HUES64 (cell line): Measurements from ENCODE around the gene SUFU.
A peak's percentile ranks its signal among the peaks of the same experiment; 100 is the strongest.

ENCODE experiments used
- H3K27ac ChIP-seq: 2 replicates; pipeline ENCODE4 v1.7.0; 2013; ENCODE audit warnings: low read depth, low read length, inconsistent platforms
- H3K27me3 ChIP-seq: 2 replicates; pipeline ENCODE4 v1.6.1; 2013; ENCODE audit warnings: mild to moderate bottlenecking, low read length; ENCODE audit not compliant: insufficient read depth
- H3K36me3 ChIP-seq: 2 replicates; pipeline ENCODE4 v1.6.1; 2013; ENCODE audit warnings: mild to moderate bottlenecking, low read length; ENCODE audit not compliant: insufficient read depth
- H3K4me1 ChIP-seq: 2 replicates; pipeline ENCODE4 v1.6.1; 2013; ENCODE audit warnings: mild to moderate bottlenecking, low read length, moderate library complexity; ENCODE audit not compliant: insufficient read depth
- H3K4me3 ChIP-seq: 2 replicates; pipeline ENCODE4 v1.5.1; 2013; ENCODE audit warnings: mild to moderate bottlenecking, low read length, moderate library complexity
- H3K9ac ChIP-seq: 2 replicates; pipeline ENCODE4 v1.6.1; 2013; ENCODE audit warnings: mild to moderate bottlenecking, low read depth, low read length
- H3K9me3 ChIP-seq: 2 replicates; pipeline ENCODE4 v1.6.1; 2013; ENCODE audit warnings: low read depth, low read length; ENCODE audit not compliant: insufficient read depth
- WGBS: fragments of 150-250, 120-280 bp; methylation state at CpG from one replicate; pipeline ENCODE4 v1.1.7; 2013; ENCODE audit warnings: missing lambda C conversion rate; 5-methylcytosine and 5-hydroxymethylcytosine counted together

SUFU gene

DNA sequence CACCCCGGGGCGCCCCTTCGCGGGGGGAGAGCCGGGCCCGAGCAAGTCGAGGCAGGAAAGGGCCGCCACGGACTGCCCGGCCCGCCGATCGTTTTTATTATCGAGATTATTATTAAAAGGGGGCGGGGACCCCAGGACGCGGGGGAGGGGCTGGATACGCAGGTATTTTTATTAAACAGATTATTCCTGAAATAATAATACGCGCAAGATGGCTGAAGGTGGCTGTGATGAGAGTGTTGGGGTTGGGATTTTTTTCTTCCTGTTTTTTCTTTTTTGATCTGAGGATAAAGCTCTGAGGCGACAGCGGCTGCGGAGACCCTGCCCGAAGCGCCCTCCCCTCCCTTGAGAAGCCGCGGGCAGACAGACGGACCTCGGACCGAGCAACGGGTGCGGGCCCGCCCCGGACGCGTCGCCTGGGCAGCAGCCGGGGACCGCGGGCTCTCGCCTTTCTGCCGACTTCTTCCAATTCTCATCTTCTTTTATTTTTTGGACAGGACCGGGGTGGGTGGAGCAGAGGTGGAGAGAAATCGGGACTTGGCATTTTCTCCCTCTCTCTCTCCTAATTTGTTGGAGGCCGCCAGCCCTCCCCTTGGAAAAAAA is 139.1 kb downstream of the SUFU start:
- peak overlapping the region; percentile 98 for H3K27ac ChIP-seq
- peaks cover 14% of the 10 kb centered on the region; the same call in 1 of the 2 replicates for H3K4me1 ChIP-seq
- no peaks in the 10 kb centered on the region for H3K27me3 ChIP-seq
- under 1% methylated on average over 41 of the region's 45 CpGs for WGBS
- H3K4me3 ChIP-seq = peak overlapping the region; percentile 67
- no peaks in the 10 kb centered on the region for H3K9me3 ChIP-seq
- peak overlapping the region; percentile 85 for H3K9ac ChIP-seq
- peaks cover 1% of the 10 kb centered on the region; the same call in 1 of the 2 replicates for H3K36me3 ChIP-seq

DNA sequence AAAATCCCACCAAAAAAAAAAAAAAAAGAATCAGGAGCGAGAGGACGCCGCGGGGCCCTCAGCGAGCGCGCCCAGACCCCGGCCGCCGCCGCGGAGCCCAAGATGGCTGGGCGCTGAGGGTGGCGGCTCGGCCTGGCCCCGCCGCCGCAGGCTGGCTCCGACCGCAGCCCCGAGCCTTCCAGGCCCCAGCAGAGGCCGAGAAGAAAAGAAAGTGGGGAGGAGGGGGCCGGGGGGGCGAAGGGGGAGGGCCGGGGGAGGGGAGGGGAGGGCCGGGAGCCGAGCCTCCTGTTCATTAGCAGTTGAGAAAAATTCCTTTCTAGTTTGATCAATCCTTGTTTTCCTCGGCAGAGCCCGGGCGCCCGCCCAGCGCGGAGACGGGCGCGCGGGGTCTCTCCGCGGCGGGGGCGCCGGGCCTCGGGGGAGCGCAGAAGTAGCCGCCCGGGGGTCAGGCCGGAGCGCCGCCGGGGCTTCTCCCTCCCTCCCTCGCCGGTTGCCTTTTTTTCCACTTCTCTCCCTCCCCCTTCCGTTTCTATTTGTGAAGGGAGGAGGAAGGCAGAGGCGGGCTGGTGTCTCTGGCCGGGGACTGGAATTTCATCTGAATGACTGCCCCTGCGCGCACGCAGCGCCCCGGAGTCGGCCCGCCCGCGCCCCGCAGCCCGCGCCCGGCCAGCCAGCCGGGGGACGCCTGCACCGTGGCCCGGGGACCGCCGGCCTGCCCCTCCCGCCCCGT is 139.7 kb downstream of the SUFU start:
- Histone ChIP-seq H3K4me3 (peak overlapping the region; percentile 67), H3K4me1 (peaks cover 20% of the 10 kb centered on the region), H3K27me3 (no peaks in the 10 kb centered on the region), H3K9me3 (no peaks in the 10 kb centered on the region), H3K27ac (peak overlapping the region; percentile 98), H3K36me3 (peaks cover 3% of the 10 kb centered on the region; the same call in 1 of the 2 replicates), H3K9ac (peak overlapping the region; percentile 85)
- WGBS = under 1% methylated on average over 66 of the region's 76 CpGs

- under 1% methylated on average over 80 of the region's 80 CpGs for WGBS
- H3K27ac ChIP-seq = peak within 1 kb of the TSS; percentile 98
- H3K4me3 ChIP-seq = peak within 1 kb of the TSS; percentile 67
- H3K27me3 ChIP-seq = no peaks in the 10 kb centered on the region
- peaks cover 26% of the 10 kb centered on the region for H3K4me1 ChIP-seq
- peak within 1 kb of the TSS; percentile 85 for H3K9ac ChIP-seq
- H3K9me3 ChIP-seq = no peaks in the 10 kb centered on the region
- H3K36me3 ChIP-seq = peaks cover 3% of the 10 kb centered on the region; the same call in 1 of the 2 replicates
These were observed 140.4 kb downstream of the SUFU start, which contains the start of gene TRIM8 for GRCh38 chr10:102644066-102644645. TSS of gene TRIM8 (plus strand) at chr10:102644479. CDS start at chr10:102644618, 139 bp downstream.

DNA sequence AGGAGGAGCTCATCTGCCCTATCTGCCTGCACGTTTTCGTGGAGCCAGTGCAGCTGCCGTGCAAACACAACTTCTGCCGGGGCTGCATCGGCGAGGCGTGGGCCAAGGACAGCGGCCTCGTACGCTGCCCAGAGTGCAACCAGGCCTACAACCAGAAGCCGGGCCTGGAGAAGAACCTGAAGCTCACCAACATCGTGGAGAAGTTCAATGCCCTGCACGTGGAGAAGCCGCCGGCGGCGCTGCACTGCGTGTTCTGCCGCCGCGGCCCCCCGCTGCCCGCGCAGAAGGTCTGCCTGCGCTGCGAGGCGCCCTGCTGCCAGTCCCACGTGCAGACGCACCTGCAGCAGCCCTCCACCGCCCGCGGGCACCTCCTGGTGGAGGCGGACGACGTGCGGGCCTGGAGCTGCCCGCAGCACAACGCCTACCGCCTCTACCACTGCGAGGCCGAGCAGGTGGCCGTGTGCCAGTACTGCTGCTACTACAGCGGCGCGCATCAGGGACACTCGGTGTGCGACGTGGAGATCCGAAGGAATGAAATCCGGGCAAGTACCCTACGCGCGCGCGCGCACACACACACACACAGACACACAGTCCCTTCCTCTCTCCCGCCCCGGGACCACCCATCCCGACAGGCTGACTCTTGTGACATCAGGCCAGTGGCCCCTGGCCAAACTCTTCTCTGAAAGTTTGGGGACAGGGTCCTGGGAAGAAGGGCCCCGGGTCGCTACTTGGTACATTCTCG is 141.0 kb downstream of the SUFU start:
- under 1% methylated on average over 62 of the region's 62 CpGs for WGBS
- peaks cover 31% of the 10 kb centered on the region for H3K4me1 ChIP-seq

DNA sequence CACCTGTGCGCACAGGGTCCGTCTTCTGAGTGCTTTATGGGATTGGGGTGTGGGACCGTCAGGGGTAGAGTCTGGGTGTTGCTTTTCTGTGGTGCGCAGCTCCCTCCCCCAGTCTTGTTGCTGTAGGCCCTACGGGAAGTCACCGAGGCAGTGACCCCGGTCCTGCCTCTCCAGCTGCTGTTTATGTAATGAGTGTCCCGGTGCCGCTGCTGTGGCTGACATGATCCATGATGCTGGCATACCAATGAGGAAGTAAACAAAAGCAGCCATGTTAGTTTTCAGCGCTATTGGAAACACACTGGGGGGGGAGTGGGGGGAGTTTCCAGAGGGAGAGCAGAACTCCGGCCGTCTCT is 141.6 kb downstream of the SUFU start:
- Histone ChIP-seq H3K27ac (peak overlapping the region; percentile 51; the same call in 1 of the 2 replicates), H3K9me3 (no peaks in the 10 kb centered on the region), H3K9ac (peak overlapping the region; percentile 51), H3K4me3 (peak overlapping the region; percentile 67), H3K36me3 (peaks cover 3% of the 10 kb centered on the region; the same call in 1 of the 2 replicates), H3K27me3 (no peaks in the 10 kb centered on the region), H3K4me1 (peaks cover 36% of the 10 kb centered on the region)
- WGBS = under 1% methylated on average over 12 of the region's 12 CpGs

More for the DNA sequence above, 141.0 kb downstream of the SUFU start:
- Histone ChIP-seq H3K27ac (peak overlapping the region; percentile 47; the same call in 1 of the 2 replicates), H3K27me3 (no peaks in the 10 kb centered on the region), H3K9ac (peak overlapping the region; percentile 51), H3K36me3 (peaks cover 3% of the 10 kb centered on the region; the same call in 1 of the 2 replicates), H3K9me3 (no peaks in the 10 kb centered on the region), H3K4me3 (peak overlapping the region; percentile 67)

- WGBS = 6% methylated on average over 26 of the region's 29 CpGs
- Histone ChIP-seq H3K4me1 (peaks cover 39% of the 10 kb centered on the region), H3K36me3 (peaks cover 3% of the 10 kb centered on the region; the same call in 1 of the 2 replicates), H3K27ac (peak overlapping the region; percentile 51), H3K27me3 (no peaks in the 10 kb centered on the region), H3K9me3 (no peaks in the 10 kb centered on the region), H3K9ac (peak overlapping the region; percentile 51), H3K4me3 (peak overlapping the region; percentile 67)
These were observed 142.2 kb downstream of the SUFU start for GRCh38 chr10:102645741-102646609.

DNA sequence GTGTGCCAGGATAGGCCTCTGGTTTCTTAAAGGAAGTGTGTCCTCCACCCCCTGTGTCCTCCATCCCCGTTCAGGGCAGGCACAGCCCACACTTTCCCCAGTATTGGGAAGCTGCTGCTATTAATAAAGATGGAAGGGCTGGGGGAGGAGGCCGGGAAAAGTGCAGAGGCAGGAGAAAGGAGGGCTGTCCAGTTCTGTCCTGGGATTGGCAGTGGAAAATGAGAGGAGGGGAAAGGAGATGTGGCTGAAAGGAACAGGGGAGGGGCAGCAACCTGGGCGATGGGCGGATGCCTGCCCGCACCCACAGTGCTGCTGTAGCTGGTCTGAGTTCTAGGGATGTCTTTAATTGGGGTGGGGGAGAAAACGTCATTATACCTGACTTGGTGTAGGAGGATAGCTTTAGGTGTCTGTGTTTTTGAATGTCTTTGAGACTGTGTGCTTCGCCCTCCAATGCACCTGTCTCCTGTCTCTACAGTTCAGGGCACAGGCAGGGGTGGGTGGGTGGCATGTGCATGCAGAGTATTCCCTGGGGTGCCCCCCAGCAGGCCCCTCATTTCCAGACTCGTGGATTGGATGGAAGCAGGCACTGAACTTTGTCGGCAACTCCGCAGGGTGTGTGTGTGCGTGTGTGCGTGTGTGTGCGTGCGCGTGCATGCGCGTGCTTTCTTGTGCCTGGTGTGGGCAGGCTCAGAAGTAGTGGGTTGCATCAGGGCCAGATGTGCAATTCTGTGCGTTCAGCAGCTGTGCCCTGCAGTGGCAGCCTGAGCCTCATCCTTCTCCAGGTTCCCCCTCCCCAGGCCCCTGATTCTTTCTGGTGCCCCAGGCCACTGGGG is 143.1 kb downstream of the SUFU start:
- Histone ChIP-seq H3K9me3 (no peaks in the 10 kb centered on the region), H3K9ac (no peak overlapping the region), H3K27me3 (no peaks in the 10 kb centered on the region), H3K36me3 (peaks cover 3% of the 10 kb centered on the region; the same call in 1 of the 2 replicates), H3K4me3 (peak overlapping the region; percentile 67), H3K27ac (peak overlapping the region; percentile 16; the same call in 1 of the 2 replicates), H3K4me1 (peaks cover 36% of the 10 kb centered on the region)
- whole genome bisulfite sequencing = 70% methylated on average over 18 of the region's 18 CpGs

DNA sequence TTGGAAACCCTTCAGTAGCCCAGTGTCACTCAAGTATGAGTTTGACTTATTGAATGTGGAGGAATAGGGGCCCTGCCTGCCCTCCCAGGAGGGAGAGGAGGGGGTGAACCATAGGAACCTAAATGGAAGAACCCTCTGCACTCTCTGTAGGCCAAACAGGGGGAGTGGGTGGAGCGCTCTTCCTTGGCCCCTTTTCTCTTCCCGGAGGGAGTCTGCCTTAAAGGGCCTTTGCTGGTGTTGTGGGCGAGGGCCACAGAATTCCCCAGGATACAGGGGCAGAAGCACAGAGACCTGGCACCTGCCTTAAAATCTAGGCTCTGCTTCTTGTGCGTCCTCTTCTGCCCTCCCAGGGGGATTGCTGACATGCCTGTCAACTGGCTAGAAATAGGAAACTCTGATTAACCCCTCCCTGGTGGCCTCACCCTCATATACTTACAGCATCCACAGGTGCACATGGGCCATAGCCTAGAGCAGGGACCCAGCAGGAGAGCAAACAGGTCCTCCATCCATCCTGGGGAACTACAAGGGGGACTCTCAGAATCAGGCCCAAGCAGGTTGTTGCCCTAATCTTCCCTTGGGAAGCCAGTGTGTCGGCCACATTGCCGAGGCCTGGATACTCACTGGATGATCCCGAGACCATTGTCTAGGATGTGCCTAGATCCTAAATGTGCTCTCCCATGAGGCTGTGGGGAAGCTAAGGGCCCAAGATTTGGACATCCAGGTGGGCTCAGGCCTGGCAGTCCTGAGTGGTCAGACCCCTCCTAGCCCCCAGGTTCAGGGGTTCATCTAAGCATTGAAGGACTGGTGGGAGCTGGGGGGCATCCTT is 143.9 kb downstream of the SUFU start:
- Histone ChIP-seq H3K4me1 (peaks cover 36% of the 10 kb centered on the region), H3K9ac (no peak overlapping the region), H3K27ac (peak overlapping the region; percentile 16; the same call in 1 of the 2 replicates)

More for the DNA sequence above, 143.9 kb downstream of the SUFU start:
- Histone ChIP-seq H3K36me3 (peaks cover 3% of the 10 kb centered on the region; the same call in 1 of the 2 replicates), H3K4me3 (peak overlapping the region; percentile 67; the same call in 1 of the 2 replicates), H3K9me3 (no peaks in the 10 kb centered on the region), H3K27me3 (no peaks in the 10 kb centered on the region)
- WGBS = 78% methylated on average over 7 of the region's 7 CpGs
